Tibial artery (tissue), 4 donors: Measurements from ENCODE around the gene GNAI3.

Experiments
- DNase-seq, 2 donors: peaks; one replicate each; pipeline ENCODE4 v3.0.0-alpha.2; 2019
- H3K27ac ChIP-seq, 2 donors: fragments of 200-600 bp; sonication (generic) in 1 of 2; 1 replicate in 1 of 2; 2 replicates in 1 of 2; pipeline ENCODE4 v1.5.1; 2018 to 2019; ENCODE audit warnings: mild to moderate bottlenecking in 1 of 2
- H3K27me3 ChIP-seq, 2 donors: fragments of 200-600 bp; sonication (generic) in 1 of 2; one replicate each; pipeline versions ENCODE4 v1.5.1 to v1.6.0; 2016 to 2019
- H3K36me3 ChIP-seq, 3 donors: fragments of 200-600 bp; sonication (generic) in 2 of 3; one replicate each; pipeline ENCODE4 v1.5.1; 2016 to 2019; ENCODE audit warnings: mild to moderate bottlenecking in 2 of 3
- H3K4me1 ChIP-seq, 4 donors: fragments of 200-600 bp; sonication (generic) in 2 of 4; 1 replicate in 3 of 4; 2 replicates in 1 of 4; pipeline ENCODE4 v1.5.1; 2016 to 2019
- H3K4me3 ChIP-seq, 2 donors: fragments of 200-600 bp; sonication (generic) in 1 of 2; 1 replicate in 1 of 2; 2 replicates in 1 of 2; pipeline ENCODE4 v1.5.1; 2018 to 2019; ENCODE audit warnings: mild to moderate bottlenecking in 2 of 2
- H3K9me3 ChIP-seq, 3 donors: fragments of 200-600 bp; sonication (generic) in 1 of 3; one replicate each; pipeline ENCODE4 v1.5.1; 2016 to 2019
- intact Hi-C: fragments of 100-400 bp; cut with DNase I; formaldehyde crosslinking; loops from one replicate; pipeline ENCODE4 v1.15.0; 2023; ENCODE audit warnings: low total_unique reads
- TF ChIP-seq, protein P1 (sequence below), 2 experiments: fragments of 200-600 bp in 1 of 2; fragments of 450-650 bp in 1 of 2; IDR thresholded peaks; one replicate each; pipeline ENCODE4 v1.5.1; 2017 to 2019; ENCODE audit warnings: antibody characterized with exemption in 2 of 2, mild to moderate bottlenecking in 1 of 2, moderate library complexity in 1 of 2

GNAI3 gene

DNA sequence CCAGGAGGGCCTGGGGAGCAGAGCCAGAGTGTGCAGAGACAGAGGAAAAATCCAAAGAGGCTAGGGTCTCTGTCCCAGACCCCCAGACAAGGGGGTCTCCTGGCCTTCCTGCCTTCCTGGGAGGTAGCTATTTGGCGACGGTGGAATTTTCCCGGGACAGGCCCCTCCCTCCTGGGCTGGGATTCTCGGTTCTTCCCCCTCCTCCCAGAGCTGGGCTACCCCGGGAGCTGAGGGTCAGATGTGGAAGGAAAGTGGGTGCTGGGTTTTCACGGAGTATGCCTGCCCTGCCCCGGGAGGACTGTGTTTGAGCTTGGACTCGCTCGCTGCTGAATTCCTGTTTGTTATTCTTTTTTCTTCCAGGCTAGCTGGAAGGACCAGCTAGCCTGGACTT, 72.0 kb downstream of the GNAI3 start:
- Histone ChIP-seq H3K4me1 (peaks cover 0 to 55% (median 40%) of the 10 kb centered on the region in 4 donors), H3K36me3 (peaks cover 0 to 2% (median 0%) of the 10 kb centered on the region in 3 donors), H3K4me3 (peak overlapping the region; percentile 68 to 73), H3K27me3 (no peaks in the 10 kb centered on the region), H3K27ac (peak overlapping the region; percentile 80 to 91), H3K9me3 (no peaks in the 10 kb centered on the region)
- TF ChIP-seq, protein P1, sequence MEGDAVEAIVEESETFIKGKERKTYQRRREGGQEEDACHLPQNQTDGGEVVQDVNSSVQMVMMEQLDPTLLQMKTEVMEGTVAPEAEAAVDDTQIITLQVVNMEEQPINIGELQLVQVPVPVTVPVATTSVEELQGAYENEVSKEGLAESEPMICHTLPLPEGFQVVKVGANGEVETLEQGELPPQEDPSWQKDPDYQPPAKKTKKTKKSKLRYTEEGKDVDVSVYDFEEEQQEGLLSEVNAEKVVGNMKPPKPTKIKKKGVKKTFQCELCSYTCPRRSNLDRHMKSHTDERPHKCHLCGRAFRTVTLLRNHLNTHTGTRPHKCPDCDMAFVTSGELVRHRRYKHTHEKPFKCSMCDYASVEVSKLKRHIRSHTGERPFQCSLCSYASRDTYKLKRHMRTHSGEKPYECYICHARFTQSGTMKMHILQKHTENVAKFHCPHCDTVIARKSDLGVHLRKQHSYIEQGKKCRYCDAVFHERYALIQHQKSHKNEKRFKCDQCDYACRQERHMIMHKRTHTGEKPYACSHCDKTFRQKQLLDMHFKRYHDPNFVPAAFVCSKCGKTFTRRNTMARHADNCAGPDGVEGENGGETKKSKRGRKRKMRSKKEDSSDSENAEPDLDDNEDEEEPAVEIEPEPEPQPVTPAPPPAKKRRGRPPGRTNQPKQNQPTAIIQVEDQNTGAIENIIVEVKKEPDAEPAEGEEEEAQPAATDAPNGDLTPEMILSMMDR (IDR thresholded peaks at IDR 0.05): no peak
- intact Hi-C loops: no loop called here
- peak in 1 of 2 donors; percentile 75 for DNase-seq

DNA sequence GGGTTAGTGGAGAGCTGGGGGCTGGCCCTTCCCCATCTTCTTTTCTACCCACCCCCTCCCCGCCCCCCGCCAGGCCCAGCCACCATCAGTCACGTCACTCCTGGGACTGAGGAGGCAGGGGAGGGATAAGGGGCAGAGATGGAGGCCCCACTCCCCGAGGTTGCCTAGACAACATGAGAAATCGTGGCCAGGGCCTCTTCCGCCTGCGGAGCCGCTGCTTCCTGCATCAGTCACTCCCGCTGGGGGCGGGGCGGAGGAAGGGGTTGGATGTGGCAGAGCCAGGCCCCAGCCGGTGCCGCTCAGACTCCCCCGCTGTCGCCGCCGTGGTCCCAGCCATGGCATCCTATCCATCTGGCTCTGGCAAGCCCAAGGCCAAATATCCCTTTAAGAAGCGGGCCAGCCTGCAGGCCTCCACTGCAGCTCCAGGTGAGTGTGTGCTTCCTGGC, 72.4 kb downstream of the GNAI3 start:
- Histone ChIP-seq H3K27ac (peak overlapping the region; percentile 80 to 91), H3K9me3 (no peaks in the 10 kb centered on the region), H3K36me3 (peaks cover 0 to 6% (median 2%) of the 10 kb centered on the region in 3 donors), H3K4me1 (peaks cover 0 to 55% (median 40%) of the 10 kb centered on the region in 4 donors), H3K27me3 (no peaks in the 10 kb centered on the region), H3K4me3 (peak overlapping the region; percentile 68 to 73)
- intact Hi-C loops: no loop called here
- TF ChIP-seq, protein P1 (IDR thresholded peaks at IDR 0.05): no peak
- peak; percentile 96 to 98 for DNase-seq

DNA sequence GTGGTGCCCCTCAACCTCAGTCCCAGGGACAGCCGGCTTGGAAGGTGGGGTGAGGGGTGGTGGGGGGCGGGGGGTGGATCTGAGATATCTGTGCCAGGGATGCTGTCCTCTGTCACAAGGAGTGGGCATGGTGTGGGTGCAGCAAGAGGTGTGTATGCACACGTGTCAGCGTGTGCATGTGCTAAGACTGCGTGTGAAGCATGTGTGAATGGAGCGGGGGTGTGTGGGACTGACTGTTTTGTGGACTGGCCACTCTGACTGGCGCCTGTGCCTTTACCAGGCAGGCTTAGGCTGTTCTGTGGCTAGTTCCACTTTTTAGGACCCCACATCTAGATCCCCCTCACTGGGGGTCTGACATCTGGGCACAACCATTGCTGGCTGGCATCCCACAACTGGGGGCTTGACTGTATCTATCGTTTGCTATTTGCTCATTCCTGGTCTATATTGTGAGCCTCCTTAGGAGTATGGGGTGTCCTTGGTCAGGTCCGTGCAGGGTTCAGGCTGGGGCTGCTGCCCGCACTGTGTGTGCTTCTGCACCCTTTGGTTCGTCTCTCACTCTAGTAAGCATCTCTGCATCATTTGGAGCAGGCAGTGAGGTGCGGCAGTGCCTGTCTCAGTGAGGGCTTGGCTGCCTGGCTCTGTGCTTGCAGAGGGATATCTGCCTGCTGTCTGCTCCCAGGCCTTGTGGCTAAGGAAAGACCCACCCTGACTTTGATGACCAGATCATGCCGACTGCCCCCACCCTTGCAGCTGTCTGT, 73.1 kb downstream of the GNAI3 start:
- DNase-seq: no peak
- Histone ChIP-seq H3K4me3 (peak overlapping the region; percentile 68 to 73), H3K4me1 (peaks cover 0 to 55% (median 40%) of the 10 kb centered on the region in 4 donors), H3K9me3 (no peaks in the 10 kb centered on the region), H3K36me3 (peaks cover 0 to 13% (median 5%) of the 10 kb centered on the region in 3 donors), H3K27ac (peak overlapping the region; percentile 80 to 91), H3K27me3 (no peaks in the 10 kb centered on the region)
- intact Hi-C loops: no loop called here
- TF ChIP-seq, protein P1 (IDR thresholded peaks at IDR 0.05): no peak

DNA sequence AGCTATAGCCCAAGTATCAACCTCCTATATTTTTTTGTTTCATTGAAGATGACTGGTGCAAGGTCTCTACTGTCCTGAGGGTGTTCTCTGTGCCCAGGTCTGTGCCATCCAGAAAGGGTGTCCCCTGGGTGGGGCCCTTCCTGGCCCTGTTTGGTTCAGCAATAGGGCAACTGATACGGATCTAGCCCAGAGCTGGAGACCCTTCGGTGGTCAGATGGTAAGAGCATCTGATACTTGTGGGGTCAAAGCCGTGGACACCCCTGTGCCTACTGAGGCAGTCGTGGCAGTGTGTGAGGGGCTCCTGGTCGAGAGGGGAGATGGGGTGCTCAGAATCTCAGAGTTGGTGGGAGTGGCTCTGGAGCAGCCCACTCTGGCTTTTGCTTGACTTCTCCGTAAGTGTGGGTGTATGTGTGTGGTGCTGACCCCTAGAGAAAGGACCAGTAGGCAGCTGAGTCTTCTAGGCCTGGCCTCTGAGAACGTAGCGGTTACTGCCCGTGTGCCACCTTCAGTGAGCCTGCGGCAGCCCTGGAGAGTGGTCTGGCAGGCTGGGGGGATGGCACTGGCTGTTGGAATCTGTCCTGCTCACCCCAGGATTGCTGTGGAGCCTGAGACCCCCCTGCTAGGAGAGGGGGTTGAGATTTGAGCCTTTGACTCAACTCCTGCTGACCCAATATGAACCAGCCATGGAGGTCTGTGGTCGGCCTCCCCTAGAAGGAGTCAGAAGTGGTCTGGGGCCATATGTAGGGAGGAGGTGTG, 73.9 kb downstream of the GNAI3 start:
- H3K9me3 ChIP-seq: no peaks in the 10 kb centered on the region
- peak overlapping the region in 1 of 2 donors; percentile 91 for H3K27ac ChIP-seq
- peak in 1 of 2 donors; percentile 49 for DNase-seq
- H3K4me1 ChIP-seq: peaks cover 0 to 55% (median 40%) of the 10 kb centered on the region in 4 donors
- H3K36me3 ChIP-seq: peaks cover 0 to 20% (median 13%) of the 10 kb centered on the region in 3 donors
- intact Hi-C loops: no loop called here
- no peak overlapping the region for H3K4me3 ChIP-seq
- H3K27me3 ChIP-seq: no peaks in the 10 kb centered on the region
- TF ChIP-seq, protein P1 (IDR thresholded peaks at IDR 0.05): no peak

DNA sequence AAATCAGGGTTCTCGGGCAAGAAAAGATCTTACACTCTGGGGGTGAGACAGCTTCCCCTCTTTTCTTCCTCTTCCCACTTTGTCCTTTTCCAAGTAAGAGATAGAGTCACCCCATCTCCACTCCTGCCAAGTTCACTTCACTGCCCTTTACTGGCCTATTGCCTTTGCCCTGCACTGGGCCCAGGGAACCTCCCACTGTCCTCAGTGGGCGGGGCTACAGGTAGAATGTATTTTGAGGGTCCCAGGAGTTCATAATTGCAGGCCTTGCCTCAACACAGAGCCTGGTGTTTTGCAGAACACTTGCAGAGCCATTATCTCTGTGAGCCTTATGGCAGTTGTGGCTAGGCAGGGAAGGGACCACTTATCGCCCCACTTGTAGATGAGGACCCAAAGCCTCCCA, 74.5 kb downstream of the GNAI3 start:
- Histone ChIP-seq H3K9me3 (no peaks in the 10 kb centered on the region), H3K27ac (peak overlapping the region; percentile 13 to 62), H3K27me3 (no peaks in the 10 kb centered on the region), H3K4me3 (no peak overlapping the region), H3K4me1 (peaks cover 0 to 55% (median 40%) of the 10 kb centered on the region in 4 donors), H3K36me3 (peaks cover 5 to 26% (median 19%) of the 10 kb centered on the region in 3 donors)
- intact Hi-C loops: no loop called here
- DNase-seq: no peak
- TF ChIP-seq, protein P1 (IDR thresholded peaks at IDR 0.05): no peak
